ENCODE results near the gene PCSK6.

Gene PCSK6

GRCh38 chr15:101498717-101499480 is 9.4 kb upstream of the PCSK6 start:
- DNase-seq (ENCODE audit: low spot score): no peak

GRCh38 chr15:101498076-101498716 is 8.7 kb upstream of the PCSK6 start:
- no peak for DNase-seq (ENCODE audit: low spot score)

- DNase-seq (ENCODE audit: low spot score): no peak
Observed at GRCh38 chr15:101497484-101498034, 8.1 kb upstream of the PCSK6 start.

- no peak for DNase-seq (ENCODE audit: low spot score)
Observed at GRCh38 chr15:101497017-101497416, 7.5 kb upstream of the PCSK6 start.

GRCh38 chr15:101496198-101496986 is 6.9 kb upstream of the PCSK6 start:
- no peak for DNase-seq (ENCODE audit: low spot score)

GRCh38 chr15:101495334-101496197 is 6.1 kb upstream of the PCSK6 start:
- no peak for DNase-seq (ENCODE audit: low spot score)

- no peak for DNase-seq (ENCODE audit: low spot score)
Observed at GRCh38 chr15:101494251-101494796, 4.8 kb upstream of the PCSK6 start.

GRCh38 chr15:101492766-101493692 is 3.5 kb upstream of the PCSK6 start:
- no peak for DNase-seq (ENCODE audit: low spot score)

- no peak for DNase-seq (ENCODE audit: low spot score)
Observed at GRCh38 chr15:101491734-101492640, 2.5 kb upstream of the PCSK6 start.

GRCh38 chr15:101490922-101491733 is 1.6 kb upstream of the PCSK6 start:
- no peak for DNase-seq (ENCODE audit: low spot score)

GRCh38 chr15:101490408-101490891 is 943 bp upstream of the PCSK6 start:
- no peak for DNase-seq (ENCODE audit: low spot score)

GRCh38 chr15:101489237-101489598 is 289 bp downstream of the PCSK6 start:
- no peak for DNase-seq (ENCODE audit: low spot score)

- no peak for DNase-seq (ENCODE audit: low spot score)
Observed at GRCh38 chr15:101488300-101489164, 975 bp downstream of the PCSK6 start.

GRCh38 chr15:101486696-101487459 is 2.6 kb downstream of the PCSK6 start:
- DNase-seq (ENCODE audit: low spot score): no peak

- DNase-seq (ENCODE audit: low spot score): no peak
Observed at GRCh38 chr15:101483462-101483861, 6.0 kb downstream of the PCSK6 start.

Measured in AG08395 (cell line).